Peyer's patch (tissue), 4 donors: ENCODE results near the gene ADAMTS2.

Experiments
- POLR2A ChIP-seq, 2 donors: fragments of 450-650 bp; IDR thresholded peaks; one replicate each; pipeline ENCODE4 v1.5.1; 2017; ENCODE audit warnings: antibody characterized with exemption in 2 of 2, mild to moderate bottlenecking in 2 of 2, moderate library complexity in 2 of 2
- TF ChIP-seq, protein P1 (sequence below), 6 experiments: fragments of 450-650 bp in 4 of 6; fragments of 200-600 bp in 2 of 6; sonication (generic) in 1 of 6; IDR thresholded peaks; one replicate each; pipeline ENCODE4 v1.5.1; 2017 to 2019; ENCODE audit warnings: antibody characterized with exemption in 6 of 6, mild to moderate bottlenecking in 3 of 6, moderate library complexity in 1 of 6

DNA sequence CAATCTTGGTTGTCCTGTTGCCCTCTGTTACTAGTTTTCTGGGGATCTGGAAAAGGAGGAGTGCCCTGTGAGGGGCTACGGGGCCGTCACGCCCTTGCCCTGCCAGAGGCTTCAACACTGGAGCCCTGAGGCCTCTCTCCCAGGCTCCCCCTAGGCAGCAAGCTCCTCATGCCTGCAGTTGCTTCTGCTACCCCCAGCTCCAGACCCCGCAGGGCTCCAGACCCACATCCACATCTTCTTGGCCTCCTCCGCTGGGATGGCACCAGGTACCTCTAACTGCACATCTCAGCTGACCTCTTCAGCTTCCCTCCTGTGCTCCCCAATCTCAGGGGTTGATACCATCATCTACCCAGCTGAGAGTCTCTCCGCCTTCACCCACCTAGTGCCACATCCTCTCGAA is 169.1 kb downstream of the ADAMTS2 start:
- TF ChIP-seq, protein P1, sequence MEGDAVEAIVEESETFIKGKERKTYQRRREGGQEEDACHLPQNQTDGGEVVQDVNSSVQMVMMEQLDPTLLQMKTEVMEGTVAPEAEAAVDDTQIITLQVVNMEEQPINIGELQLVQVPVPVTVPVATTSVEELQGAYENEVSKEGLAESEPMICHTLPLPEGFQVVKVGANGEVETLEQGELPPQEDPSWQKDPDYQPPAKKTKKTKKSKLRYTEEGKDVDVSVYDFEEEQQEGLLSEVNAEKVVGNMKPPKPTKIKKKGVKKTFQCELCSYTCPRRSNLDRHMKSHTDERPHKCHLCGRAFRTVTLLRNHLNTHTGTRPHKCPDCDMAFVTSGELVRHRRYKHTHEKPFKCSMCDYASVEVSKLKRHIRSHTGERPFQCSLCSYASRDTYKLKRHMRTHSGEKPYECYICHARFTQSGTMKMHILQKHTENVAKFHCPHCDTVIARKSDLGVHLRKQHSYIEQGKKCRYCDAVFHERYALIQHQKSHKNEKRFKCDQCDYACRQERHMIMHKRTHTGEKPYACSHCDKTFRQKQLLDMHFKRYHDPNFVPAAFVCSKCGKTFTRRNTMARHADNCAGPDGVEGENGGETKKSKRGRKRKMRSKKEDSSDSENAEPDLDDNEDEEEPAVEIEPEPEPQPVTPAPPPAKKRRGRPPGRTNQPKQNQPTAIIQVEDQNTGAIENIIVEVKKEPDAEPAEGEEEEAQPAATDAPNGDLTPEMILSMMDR (IDR thresholded peaks at IDR 0.05) = no peak
- TF ChIP-seq POLR2A (IDR thresholded peaks at IDR 0.05) = no peak
